ENCODE measurements around the gene CDNF.
A peak's percentile ranks its signal among the peaks of the same experiment; 100 is the strongest.

CDNF gene

DNA sequence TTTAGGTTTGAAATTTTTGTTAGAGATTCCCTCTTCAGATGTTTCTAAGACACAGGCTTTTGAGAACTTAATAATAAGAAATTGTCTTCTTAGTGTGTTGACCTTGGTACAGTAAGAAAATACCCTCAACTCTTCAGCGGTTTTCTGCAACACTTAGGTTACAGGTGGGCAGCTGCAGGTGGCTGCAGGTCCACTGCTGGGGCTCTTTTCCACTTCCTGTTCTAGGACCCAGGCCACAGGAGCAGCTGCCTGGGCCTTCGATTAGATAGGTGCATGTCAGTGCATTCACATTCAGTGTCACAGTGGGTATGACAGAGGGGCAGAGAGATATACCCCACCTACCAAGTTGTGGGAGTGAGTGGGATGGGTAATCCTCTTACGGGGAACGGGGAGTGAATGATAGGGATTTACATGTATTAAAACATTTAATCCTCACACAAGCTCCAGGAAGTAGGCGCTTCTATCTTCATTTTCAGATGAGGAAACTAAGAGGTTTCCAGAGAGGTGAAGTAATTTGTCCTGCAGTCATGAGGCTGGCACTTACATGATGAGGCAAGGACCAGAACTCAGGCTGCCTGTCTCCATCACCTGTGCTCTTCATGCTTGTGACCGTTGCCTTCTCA lies 20.6 kb upstream of the CDNF start:
- no peak overlapping the region for H3K4me3 ChIP-seq (ENCODE audit: low read depth, low read length)
- DNase-seq (ENCODE audit: low read depth), result no peak
- TF ChIP-seq, protein P1, sequence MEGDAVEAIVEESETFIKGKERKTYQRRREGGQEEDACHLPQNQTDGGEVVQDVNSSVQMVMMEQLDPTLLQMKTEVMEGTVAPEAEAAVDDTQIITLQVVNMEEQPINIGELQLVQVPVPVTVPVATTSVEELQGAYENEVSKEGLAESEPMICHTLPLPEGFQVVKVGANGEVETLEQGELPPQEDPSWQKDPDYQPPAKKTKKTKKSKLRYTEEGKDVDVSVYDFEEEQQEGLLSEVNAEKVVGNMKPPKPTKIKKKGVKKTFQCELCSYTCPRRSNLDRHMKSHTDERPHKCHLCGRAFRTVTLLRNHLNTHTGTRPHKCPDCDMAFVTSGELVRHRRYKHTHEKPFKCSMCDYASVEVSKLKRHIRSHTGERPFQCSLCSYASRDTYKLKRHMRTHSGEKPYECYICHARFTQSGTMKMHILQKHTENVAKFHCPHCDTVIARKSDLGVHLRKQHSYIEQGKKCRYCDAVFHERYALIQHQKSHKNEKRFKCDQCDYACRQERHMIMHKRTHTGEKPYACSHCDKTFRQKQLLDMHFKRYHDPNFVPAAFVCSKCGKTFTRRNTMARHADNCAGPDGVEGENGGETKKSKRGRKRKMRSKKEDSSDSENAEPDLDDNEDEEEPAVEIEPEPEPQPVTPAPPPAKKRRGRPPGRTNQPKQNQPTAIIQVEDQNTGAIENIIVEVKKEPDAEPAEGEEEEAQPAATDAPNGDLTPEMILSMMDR (conservative IDR thresholded peaks at IDR 0.05; ENCODE audit: low read depth, low read length), result no peak

DNA sequence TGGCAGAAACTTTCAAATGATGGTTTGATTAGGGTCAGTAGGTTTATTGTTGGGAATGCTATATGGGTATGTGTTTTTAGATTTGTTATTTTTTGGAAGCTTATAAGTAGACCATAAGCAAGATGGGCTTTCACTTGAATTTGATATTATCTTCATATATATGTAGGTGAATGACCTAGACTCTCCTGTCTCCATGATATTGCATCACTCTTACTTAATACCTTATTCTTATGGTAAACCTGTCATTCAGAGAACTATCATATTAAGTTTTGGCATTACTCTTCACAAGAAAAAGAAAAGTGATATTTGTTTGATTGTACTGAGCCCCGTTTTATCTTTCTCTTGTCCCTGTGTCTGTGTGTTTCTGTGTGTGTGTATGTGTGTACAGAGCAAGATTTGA lies 17.6 kb upstream of the CDNF start:
- TF ChIP-seq, protein P1 (conservative IDR thresholded peaks at IDR 0.05; ENCODE audit: low read depth, low read length), result no peak
- DNase-seq (ENCODE audit: low read depth), result no peak

DNA sequence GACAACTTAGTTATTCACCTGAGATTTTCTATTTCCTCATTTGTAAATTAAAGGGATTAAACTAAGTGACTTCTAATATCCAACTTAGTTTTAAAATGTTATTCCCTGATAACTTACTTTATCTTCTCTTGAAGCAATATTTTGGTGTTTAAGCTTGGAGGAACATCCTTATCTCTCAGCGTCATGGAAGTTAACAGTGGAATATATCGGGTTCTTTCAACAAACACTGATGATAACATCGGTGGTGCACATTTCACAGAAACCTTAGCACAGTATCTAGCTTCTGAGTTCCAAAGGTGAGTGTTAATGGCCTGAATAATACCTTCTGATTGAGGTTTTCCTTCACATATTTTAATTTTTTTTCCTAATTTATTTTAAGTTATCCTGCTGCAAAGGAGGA lies 14.4 kb upstream of the CDNF start:
- H3K4me3 ChIP-seq (ENCODE audit: low read depth, low read length), result no peak overlapping the region
- DNase-seq (ENCODE audit: low read depth), result peak; percentile 5
- TF ChIP-seq, protein P1 (conservative IDR thresholded peaks at IDR 0.05; ENCODE audit: low read depth, low read length), result no peak

More for the DNA sequence above, 17.6 kb upstream of the CDNF start:
- H3K4me3 ChIP-seq (ENCODE audit: low read depth, low read length), result no peak overlapping the region

DNA sequence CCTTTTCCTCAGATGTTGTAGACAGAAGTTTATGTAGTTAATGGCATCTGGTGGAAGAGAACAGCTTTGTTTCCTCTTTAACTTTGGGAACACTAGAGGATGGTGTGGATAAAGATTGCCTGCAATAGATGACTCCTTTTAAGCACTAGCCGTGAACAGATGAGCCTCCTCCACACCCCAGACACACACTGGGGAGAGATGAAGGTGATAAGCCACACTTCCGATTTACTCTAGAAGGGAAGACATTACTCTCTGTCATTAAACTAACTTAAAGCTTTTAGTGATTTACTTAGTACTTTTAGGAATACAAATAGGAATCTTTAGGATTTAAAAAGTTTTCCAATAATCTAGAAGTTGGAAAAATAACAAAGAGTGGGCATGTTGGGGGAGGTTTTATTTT lies 7.1 kb upstream of the CDNF start:
- H3K4me3 ChIP-seq (ENCODE audit: low read depth, low read length), result no peak overlapping the region
- no peak for DNase-seq (ENCODE audit: low read depth)
- TF ChIP-seq, protein P1 (conservative IDR thresholded peaks at IDR 0.05; ENCODE audit: low read depth, low read length), result no peak

DNA sequence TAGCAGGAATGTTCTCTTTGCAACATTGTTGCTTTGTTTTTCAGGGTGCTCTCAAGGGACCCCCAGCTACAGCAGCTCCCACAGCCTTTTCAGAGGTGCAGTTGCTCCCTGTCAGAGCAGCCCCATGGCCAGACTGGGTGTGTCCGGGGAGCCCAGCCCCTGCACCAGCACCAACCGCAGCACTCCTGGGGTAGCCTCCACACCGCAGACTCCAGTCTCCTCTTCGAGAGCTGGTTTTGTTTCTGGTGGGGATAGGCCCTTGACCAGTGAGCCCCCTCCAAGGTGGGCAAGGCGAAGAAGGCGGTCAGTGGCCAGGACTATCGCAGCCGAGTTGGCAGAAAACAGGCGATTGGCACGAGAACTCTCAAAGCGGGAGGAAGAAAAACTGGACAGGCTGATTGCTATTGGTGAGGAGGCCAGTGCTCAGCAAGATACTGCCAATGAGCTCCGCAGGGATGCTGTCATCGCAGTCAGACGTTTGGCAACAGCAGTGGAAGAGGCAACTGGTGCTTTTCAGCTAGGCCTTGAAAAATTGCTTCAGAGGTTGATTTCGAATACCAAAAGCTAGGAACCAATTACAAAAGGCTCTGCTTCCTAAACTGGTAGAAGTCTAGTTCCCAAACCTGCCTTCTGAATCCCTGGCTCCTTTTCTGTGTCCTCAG lies 5.6 kb upstream of the CDNF start:
- DNase-seq (ENCODE audit: low read depth), result peak; percentile 19
- TF ChIP-seq, protein P1 (conservative IDR thresholded peaks at IDR 0.05; ENCODE audit: low read depth, low read length), result no peak
- H3K4me3 ChIP-seq (ENCODE audit: low read depth, low read length), result no peak overlapping the region

DNA sequence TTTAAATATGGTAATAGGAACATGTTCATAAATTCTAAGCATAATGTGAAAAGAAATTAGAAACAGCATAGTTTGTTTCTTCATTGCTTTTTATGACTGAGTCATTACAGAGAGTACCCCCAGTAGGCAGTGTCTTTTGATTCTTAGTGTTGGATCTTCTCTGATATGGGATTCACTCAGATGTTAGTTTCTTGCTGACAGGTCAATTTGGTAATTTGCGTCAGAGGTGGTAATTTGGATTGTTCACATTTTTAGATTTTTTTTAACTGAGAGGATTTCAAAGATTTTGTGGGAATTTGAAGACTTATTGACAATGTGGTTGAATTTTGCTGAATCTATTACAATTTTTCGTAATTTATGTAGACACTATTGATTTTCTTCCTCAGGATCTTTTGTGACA lies 2.3 kb upstream of the CDNF start:
- H3K4me3 ChIP-seq (ENCODE audit: low read depth, low read length), result no peak overlapping the region
- no peak for DNase-seq (ENCODE audit: low read depth)
- TF ChIP-seq, protein P1 (conservative IDR thresholded peaks at IDR 0.05; ENCODE audit: low read depth, low read length), result no peak

DNA sequence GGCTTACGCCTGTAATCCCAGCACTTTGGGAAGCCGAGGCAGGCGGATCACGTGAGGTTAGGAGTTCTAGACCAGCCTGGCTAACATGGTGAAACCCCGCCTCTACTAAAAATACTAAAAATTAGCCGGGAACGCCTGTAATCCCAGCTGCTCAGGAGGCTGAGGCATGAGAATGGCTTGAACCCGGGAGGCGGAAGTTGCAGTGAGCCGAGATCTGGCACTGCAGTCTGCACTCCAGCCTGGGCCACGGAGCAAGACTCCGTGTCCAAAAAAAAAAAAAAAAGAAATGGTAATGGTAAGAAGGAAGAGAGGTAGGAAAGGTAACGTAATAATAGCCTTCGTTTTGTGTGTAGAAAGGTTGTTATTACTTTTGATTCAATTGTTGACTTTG lies 1.5 kb upstream of the CDNF start:
- H3K4me3 ChIP-seq (ENCODE audit: low read depth, low read length), result peak overlapping the region; percentile 99
- peak; percentile 26 for DNase-seq (ENCODE audit: low read depth)
- TF ChIP-seq, protein P1 (conservative IDR thresholded peaks at IDR 0.05; ENCODE audit: low read depth, low read length), result no peak
